NCI-H748 treated with DMSO at 0.1 percent for 48 hours (cell line): Measurements from ENCODE around the gene FAU.

Source experiments
- DNase-seq: peaks from one replicate; lab custom pipeline; 2025; lab: John Stamatoyannopoulos, UW

FAU gene

DNA sequence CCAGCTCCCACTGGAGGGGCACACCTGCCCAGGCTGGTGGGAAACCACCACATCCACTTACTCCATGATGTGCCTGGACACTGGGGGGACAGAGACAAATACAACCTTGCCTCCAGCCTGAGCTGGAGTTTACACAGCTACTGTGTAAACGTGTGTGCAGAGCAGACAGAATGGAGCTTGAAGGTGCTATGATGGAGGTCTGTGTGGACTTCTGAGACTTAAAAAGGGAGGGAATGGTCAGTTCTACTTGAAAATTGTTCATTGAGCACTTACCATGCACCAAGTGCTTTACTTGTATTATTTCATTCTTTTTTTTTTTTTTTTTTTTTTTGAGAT, 49.3 kb downstream of the FAU start:
- no peak for DNase-seq

GRCh38 chr11:65071907-65072630, 49.9 kb downstream of the FAU start:
- DNase-seq = no peak
